SW480 (cell line): ENCODE results near the gene ELANE.
"Not testable (repeated sequence)": the region's sequence is repeated elsewhere in the genome, so short reads cannot be mapped to it uniquely, and the experiment has no call there.

Source experiments
- DNase-seq: peaks from one replicate; pipeline ENCODE4 v3.0.0-alpha.2; 2016; ENCODE audit warnings: low spot score

Gene ELANE

GRCh38 chr19:879711-880438, 27.8 kb downstream of the ELANE start:
- no peak for DNase-seq

GRCh38 chr19:881385-882071, 29.4 kb downstream of the ELANE start:
- no peak for DNase-seq

GRCh38 chr19:882871-883497, 30.9 kb downstream of the ELANE start:
- no peak for DNase-seq

- DNase-seq, result peak; percentile 85
These were observed 31.6 kb downstream of the ELANE start for GRCh38 chr19:883661-884211.

GRCh38 chr19:884420-885211, 32.5 kb downstream of the ELANE start:
- no peak for DNase-seq

GRCh38 chr19:885536-886224, 33.6 kb downstream of the ELANE start:
- no peak for DNase-seq

GRCh38 chr19:887072-887471, 35.0 kb downstream of the ELANE start:
- DNase-seq, result no peak

- DNase-seq, result no peak
These were observed 35.5 kb downstream of the ELANE start for GRCh38 chr19:887599-887998.

GRCh38 chr19:888581-889385, 36.7 kb downstream of the ELANE start:
- no peak for DNase-seq

- no peak for DNase-seq
These were observed 37.7 kb downstream of the ELANE start for GRCh38 chr19:889662-890295.

GRCh38 chr19:890831-891230, 38.7 kb downstream of the ELANE start:
- no peak for DNase-seq

GRCh38 chr19:891421-892200, 39.5 kb downstream of the ELANE start:
- DNase-seq, result not testable (repeated sequence)

- no peak for DNase-seq
These were observed 40.3 kb downstream of the ELANE start for GRCh38 chr19:892243-892893.

- DNase-seq, result peak; percentile 84
These were observed 41.0 kb downstream of the ELANE start, which contains the start of the genes MED16 and RNU6-9 for GRCh38 chr19:892894-893689. MED16 (minus strand) TSS chr19:893187; CDS start chr19:891131, 2,056 bp downstream. RNU6-9 (plus strand) TSS chr19:893484.

- DNase-seq, result no peak
These were observed 44.3 kb downstream of the ELANE start for GRCh38 chr19:896434-896833.

GRCh38 chr19:896999-897398, 44.9 kb downstream of the ELANE start:
- no peak for DNase-seq

- no peak for DNase-seq
These were observed 45.4 kb downstream of the ELANE start for GRCh38 chr19:897442-898039.
